Cardiac muscle cell (in vitro differentiated cells and primary cell): ENCODE data around the gene PCYOX1L. TPM values are rescaled to one million over a fixed set of nuclear protein-coding genes. Genes with fewer than 3 reads are reported as not detected.

ENCODE experiments used
- DNase-seq, 2 donors: peaks; one replicate each; pipeline versions ENCODE4 v3.0.0 to v3.0.0-alpha.2; 2010 to 2017; ENCODE audit warnings: low read depth in 1 of 2, low spot score in 1 of 2
- H3K27ac ChIP-seq: fragments of 200-600 bp; sonication (generic); 2 replicates; pipeline ENCODE4 v1.5.1; 2016
- H3K27me3 ChIP-seq: fragments of 200-600 bp; sonication (generic); 2 replicates; pipeline ENCODE4 v1.6.0; 2016; ENCODE audit warnings: control low read depth
- H3K36me3 ChIP-seq: fragments of 200-600 bp; sonication (generic); 2 replicates; pipeline ENCODE4 v1.5.1; 2016; ENCODE audit warnings: control low read depth
- H3K4me1 ChIP-seq: fragments of 200-600 bp; sonication (generic); 2 replicates; pipeline ENCODE4 v1.8.1; 2017; ENCODE audit warnings: low read depth, mild to moderate bottlenecking, mixed run types
- H3K4me3 ChIP-seq: fragments of 200-600 bp; sonication (generic); 2 replicates; pipeline ENCODE4 v1.5.1; 2016; ENCODE audit warnings: mild to moderate bottlenecking
- H3K9me3 ChIP-seq: fragments of 200-600 bp; sonication (generic); 2 replicates; pipeline ENCODE4 v1.5.1; 2017; ENCODE audit warnings: low read depth, mild to moderate bottlenecking, control low read depth
- polyA plus RNA-seq: library from polyadenylated mRNA; unstranded; fragments of >200 nt; fragmentation: Nextera tagmentation; extraction: Ambion mirVana; gene quantifications from 2 replicates; pipeline ENCODE4 v1.2.1, GENCODE V29; 2016
- total RNA-seq: library from RNA; depleted of rRNA; stranded (reverse); fragments of >200 nt; gene quantifications from 2 replicates; pipeline ENCODE4 v1.2.3, GENCODE V29; 2016
- TF ChIP-seq, protein P1 (sequence below): IDR thresholded peaks from 2 replicates; pipeline ENCODE4 v1.5.1; 2012; ENCODE audit warnings: low read depth, mild to moderate bottlenecking, low read length

PCYOX1L gene
- total and polyA plus RNA-seq, 2 experiments from 2014 or later, result 15.3 to 16.1 TPM

GRCh38 chr5:149372932-149373331 is 15.1 kb downstream of the PCYOX1L start:
- Histone ChIP-seq H3K27me3 (no peaks in the 10 kb centered on the region), H3K4me1 (peaks cover 25% of the 10 kb centered on the region), H3K27ac (peak overlapping the region; percentile 86), H3K4me3 (no peak overlapping the region), H3K36me3 (no peaks in the 10 kb centered on the region), H3K9me3 (no peaks in the 10 kb centered on the region)
- TF ChIP-seq, protein P1, sequence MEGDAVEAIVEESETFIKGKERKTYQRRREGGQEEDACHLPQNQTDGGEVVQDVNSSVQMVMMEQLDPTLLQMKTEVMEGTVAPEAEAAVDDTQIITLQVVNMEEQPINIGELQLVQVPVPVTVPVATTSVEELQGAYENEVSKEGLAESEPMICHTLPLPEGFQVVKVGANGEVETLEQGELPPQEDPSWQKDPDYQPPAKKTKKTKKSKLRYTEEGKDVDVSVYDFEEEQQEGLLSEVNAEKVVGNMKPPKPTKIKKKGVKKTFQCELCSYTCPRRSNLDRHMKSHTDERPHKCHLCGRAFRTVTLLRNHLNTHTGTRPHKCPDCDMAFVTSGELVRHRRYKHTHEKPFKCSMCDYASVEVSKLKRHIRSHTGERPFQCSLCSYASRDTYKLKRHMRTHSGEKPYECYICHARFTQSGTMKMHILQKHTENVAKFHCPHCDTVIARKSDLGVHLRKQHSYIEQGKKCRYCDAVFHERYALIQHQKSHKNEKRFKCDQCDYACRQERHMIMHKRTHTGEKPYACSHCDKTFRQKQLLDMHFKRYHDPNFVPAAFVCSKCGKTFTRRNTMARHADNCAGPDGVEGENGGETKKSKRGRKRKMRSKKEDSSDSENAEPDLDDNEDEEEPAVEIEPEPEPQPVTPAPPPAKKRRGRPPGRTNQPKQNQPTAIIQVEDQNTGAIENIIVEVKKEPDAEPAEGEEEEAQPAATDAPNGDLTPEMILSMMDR, result no peak
- DNase-seq, result no peak

- peaks cover 25% of the 10 kb centered on the region for H3K4me1 ChIP-seq
- DNase-seq, result no peak
- H3K4me3 ChIP-seq, result no peak overlapping the region
- H3K36me3 ChIP-seq, result no peaks in the 10 kb centered on the region
- H3K9me3 ChIP-seq, result no peaks in the 10 kb centered on the region
- no peak overlapping the region for H3K27ac ChIP-seq
- no peaks in the 10 kb centered on the region for H3K27me3 ChIP-seq
- TF ChIP-seq, protein P1, result no peak
These were observed 16.5 kb downstream of the PCYOX1L start for GRCh38 chr5:149374303-149374702.

DNA sequence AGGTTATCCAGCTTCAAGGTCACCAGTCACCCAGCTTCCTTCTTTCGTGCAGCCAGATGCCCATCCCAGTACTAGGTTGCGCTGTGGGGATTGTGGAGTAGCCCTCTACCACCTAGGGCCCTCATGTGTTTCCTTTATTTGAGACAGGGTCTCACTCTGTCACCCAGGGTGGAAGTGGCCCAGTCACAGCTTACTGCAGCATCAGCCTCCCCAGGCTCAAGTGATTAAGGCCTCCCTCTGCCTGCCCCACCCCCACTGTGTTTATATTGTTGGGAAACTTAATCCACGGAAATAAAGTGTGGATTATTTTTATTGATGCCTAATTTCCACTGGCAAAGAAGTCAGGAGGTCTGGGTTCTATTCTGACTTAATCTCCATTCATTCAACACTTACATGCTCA is 17.0 kb downstream of the PCYOX1L start:
- H3K27me3 ChIP-seq, result no peaks in the 10 kb centered on the region
- no peak overlapping the region for H3K4me3 ChIP-seq
- no peaks in the 10 kb centered on the region for H3K9me3 ChIP-seq
- H3K4me1 ChIP-seq, result peaks cover 25% of the 10 kb centered on the region
- H3K27ac ChIP-seq, result no peak overlapping the region
- TF ChIP-seq, protein P1, result no peak
- H3K36me3 ChIP-seq, result no peaks in the 10 kb centered on the region
- DNase-seq, result no peak

- Histone ChIP-seq H3K27ac (no peak overlapping the region), H3K4me3 (no peak overlapping the region), H3K4me1 (peaks cover 25% of the 10 kb centered on the region), H3K36me3 (no peaks in the 10 kb centered on the region), H3K27me3 (no peaks in the 10 kb centered on the region), H3K9me3 (no peaks in the 10 kb centered on the region)
- no peak for DNase-seq
- TF ChIP-seq, protein P1, result no peak
These were observed 17.6 kb downstream of the PCYOX1L start for GRCh38 chr5:149375434-149375833.

GRCh38 chr5:149376104-149376503 is 18.3 kb downstream of the PCYOX1L start:
- DNase-seq, result no peak
- TF ChIP-seq, protein P1, result no peak
- peaks cover 23% of the 10 kb centered on the region for H3K4me1 ChIP-seq
- H3K9me3 ChIP-seq, result no peaks in the 10 kb centered on the region
- no peaks in the 10 kb centered on the region for H3K36me3 ChIP-seq
- no peak overlapping the region for H3K27ac ChIP-seq
- no peak overlapping the region for H3K4me3 ChIP-seq
- no peaks in the 10 kb centered on the region for H3K27me3 ChIP-seq
